BJ (cell line): ENCODE results near the gene CALHM5. TPM values are rescaled to one million over a fixed set of nuclear protein-coding genes. Genes with fewer than 3 reads are reported as not detected.

Experiments
- CTCF ChIA-PET: fragments of 350-600 bp; formaldehyde crosslinking; extraction: SDS; loops from one replicate; lab custom pipeline; 2021; ENCODE audit warnings: antibody characterized with exemption, inconsistent platforms; lab: Yijun Ruan, JAX
- POLR2A ChIA-PET: fragments of 300-600 bp; sonication (Branson Sonifier 250); formaldehyde crosslinking; extraction: SDS; loops from one replicate; lab custom pipeline; 2021; ENCODE audit warnings: antibody characterized with exemption; lab: Charles Lee
- DNase-seq: peaks from one replicate; pipeline ENCODE4 v3.0.0-alpha.2; 2011; ENCODE audit warnings: low read depth
- H3K27me3 ChIP-seq: 2 replicates; pipeline ENCODE4 v1.6.0; 2011; ENCODE audit warnings: low read length; ENCODE audit not compliant: control insufficient read depth, insufficient read depth
- H3K36me3 ChIP-seq: 2 replicates; pipeline ENCODE4 v1.5.1; 2011; ENCODE audit warnings: low read length; ENCODE audit not compliant: control insufficient read depth, insufficient read depth
- H3K4me3 ChIP-seq: 2 replicates; pipeline ENCODE4 v1.5.1; 2011; ENCODE audit warnings: low read depth, mild to moderate bottlenecking, control low read depth, low read length
- CTCF ChIP-seq: IDR thresholded peaks from 2 replicates; pipeline ENCODE4 v1.5.1; 2011; ENCODE audit warnings: low read depth, mild to moderate bottlenecking, control low read depth, inconsistent platforms, low read length, moderate library complexity; ENCODE audit not compliant: insufficient read depth
- polyA plus RNA-seq: library from polyadenylated mRNA; depleted of rRNA; stranded (reverse); fragments of >200 nt; gene quantifications from 2 replicates; pipeline ENCODE4 v1.2.3, GENCODE V29; 2011

CALHM5 gene
- polyA plus RNA-seq, 1 experiment = 4.4 TPM

DNA sequence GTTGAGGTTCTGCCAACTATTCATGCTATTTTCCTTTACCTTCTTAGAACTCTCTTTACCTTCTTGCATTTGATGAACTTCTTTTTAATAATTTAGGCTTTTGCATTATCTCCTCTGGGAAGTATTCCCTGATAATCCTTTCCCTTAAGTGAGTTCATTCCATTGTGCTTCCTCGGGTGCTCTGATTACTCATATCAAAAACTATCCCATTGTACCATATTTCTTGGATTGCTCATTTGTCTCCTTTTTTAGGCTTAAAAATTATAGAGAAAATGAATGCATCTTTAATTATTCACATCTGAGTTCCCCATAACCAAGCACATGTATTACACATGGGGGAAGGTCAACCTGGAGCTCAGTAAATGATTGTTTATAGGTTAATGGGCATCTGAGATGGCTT is 44.6 kb downstream of the CALHM5 start:
- no peak for TF ChIP-seq CTCF

GRCh38 chr6:116556814-116557415 is 45.5 kb downstream of the CALHM5 start:
- POLR2A ChIA-PET = no interaction called here
- no peak for DNase-seq
- Histone ChIP-seq H3K27me3 (no peaks in the 10 kb centered on the region), H3K36me3 (no peaks in the 10 kb centered on the region), H3K4me3 (no peak overlapping the region)
- TF ChIP-seq CTCF = no peak
- CTCF ChIA-PET = interaction anchor here (1.5 to 9.0 kb wide), 6 partner anchors 9 to 288 kb away, joined by 4 to 127 read pairs (median 7); no protein-coding TSS in a partner anchor

More for the DNA sequence above, 44.6 kb downstream of the CALHM5 start:
- H3K27me3 ChIP-seq = no peaks in the 10 kb centered on the region
- peak; percentile 68 for DNase-seq
- no peaks in the 10 kb centered on the region for H3K36me3 ChIP-seq
- POLR2A ChIA-PET = no interaction called here
- no peak overlapping the region for H3K4me3 ChIP-seq
- CTCF ChIA-PET = interaction anchor here (1.1 to 2.0 kb wide), 4 partner anchors 8 to 288 kb away, joined by 3 to 6 read pairs (median 5); partner anchors contain the start of gene RWDD1

- no peak for TF ChIP-seq CTCF
- H3K27me3 ChIP-seq = no peaks in the 10 kb centered on the region
- peak; percentile 81 for DNase-seq
- no peak overlapping the region for H3K4me3 ChIP-seq
- ChIA-PET POLR2A (no interaction called here), CTCF (interaction anchor here (0.6 to 9.0 kb wide), 9 partner anchors 8 to 344 kb away, joined by 3 to 127 read pairs (median 8); partner anchors contain the start of gene RWDD1)
- no peaks in the 10 kb centered on the region for H3K36me3 ChIP-seq
These were observed 46.5 kb downstream of the CALHM5 start for GRCh38 chr6:116557893-116558292.

- no peaks in the 10 kb centered on the region for H3K27me3 ChIP-seq
- DNase-seq = no peak
- CTCF ChIA-PET = interaction anchor here (0.7 to 9.0 kb wide), 14 partner anchors 11 to 342 kb away, joined by 3 to 127 read pairs (median 16); partner anchors contain the start of genes CALHM5, RWDD1 and TSPYL1
- H3K4me3 ChIP-seq = no peak overlapping the region
- H3K36me3 ChIP-seq = no peaks in the 10 kb centered on the region
- POLR2A ChIA-PET = interaction anchor here (1.5 kb wide), 1 partner anchor 188 kb away, joined by 3 read pairs; no protein-coding TSS in a partner anchor
- TF ChIP-seq CTCF = no peak
These were observed 48.7 kb downstream of the CALHM5 start for GRCh38 chr6:116560130-116560529.

GRCh38 chr6:116561377-116562018 is 50.1 kb downstream of the CALHM5 start:
- POLR2A ChIA-PET = interaction anchor here (1.5 kb wide), 1 partner anchor 190 kb away, joined by 3 read pairs; no protein-coding TSS in a partner anchor
- peak; percentile 77 for TF ChIP-seq CTCF

More at GRCh38 chr6:116561377-116562018, 50.1 kb downstream of the CALHM5 start:
- Histone ChIP-seq H3K4me3 (no peak overlapping the region), H3K36me3 (no peaks in the 10 kb centered on the region), H3K27me3 (no peaks in the 10 kb centered on the region)
- CTCF ChIA-PET = interaction anchor here (0.6 to 9.0 kb wide), 35 partner anchors 10 to 407 kb away, joined by 3 to 127 read pairs (median 4); partner anchors contain the start of genes CALHM5, RWDD1, TRAPPC3L and TSPYL1
- DNase-seq = no peak
